T-cell (primary cell): ENCODE results near the gene NCLN. TPM values are rescaled to one million over a fixed set of nuclear protein-coding genes. Genes with fewer than 3 reads are reported as not detected.

ENCODE experiments used
- ATAC-seq, 4 experiments: fragments of 200-7000 bp in 3 of 4; fragments of 150-1000 bp in 1 of 4; cut with Tn5 transposase; replicated peaks in 1 of 4; 1 replicate in 3 of 4; 2 replicates in 1 of 4; pipeline ENCODE4 v1.10.0; 2021; ENCODE audit warnings: moderate library complexity in 3 of 4, mild to moderate bottlenecking in 2 of 4, moderate number of reproducible peaks in 1 of 4
- CTCF ChIA-PET, 2 donors: fragments of 300-600 bp; sonication (Branson Sonifier 250); formaldehyde crosslinking; loops; one replicate each; lab custom pipeline; 2022; ENCODE audit warnings: antibody characterized with exemption in 2 of 2; lab: Charles Lee
- POLR2A ChIA-PET, 2 donors: fragments of 300-600 bp; sonication (Branson Sonifier 250); formaldehyde crosslinking; loops; one replicate each; lab custom pipeline; 2022; ENCODE audit warnings: antibody characterized with exemption in 2 of 2; lab: Charles Lee
- DNase-seq, 35 experiments: peaks; one replicate each; pipeline versions ENCODE4 v3.0.0 to v3.0.0-alpha.2; 2013 to 2023
- H3K27ac ChIP-seq: one replicate; pipeline ENCODE4 v1.5.1; 2013; ENCODE audit warnings: low read length
- H3K27me3 ChIP-seq, 2 experiments: replicated peaks in 1 of 2; 1 replicate in 1 of 2; 2 replicates in 1 of 2; pipeline versions ENCODE4 v1.6.1 to v1.7.0; 2013; ENCODE audit warnings: low read length in 1 of 2, mixed read lengths in 1 of 2; ENCODE audit not compliant: control insufficient read depth in 2 of 2, insufficient read depth in 2 of 2; ENCODE audit errors: extremely low read depth in 1 of 2
- H3K36me3 ChIP-seq, 2 donors: 1 replicate in 1 of 2; 2 replicates in 1 of 2; pipeline versions ENCODE4 v1.6.1 to v1.7.0; 2013; ENCODE audit warnings: low read length in 1 of 2; ENCODE audit not compliant: control insufficient read depth in 2 of 2, insufficient read depth in 1 of 2; ENCODE audit errors: extremely low read depth in 1 of 2
- H3K4me1 ChIP-seq, 2 experiments: 1 replicate in 1 of 2; 2 replicates in 1 of 2; pipeline versions ENCODE4 v1.6.1 to v1.7.0; 2013; ENCODE audit warnings: low read length in 2 of 2, mixed read lengths in 1 of 2; ENCODE audit not compliant: insufficient read depth in 2 of 2, control insufficient read depth in 1 of 2; ENCODE audit errors: extremely low read depth in 1 of 2
- H3K4me3 ChIP-seq, 2 donors: 1 replicate in 1 of 2; 2 replicates in 1 of 2; pipeline versions ENCODE4 v1.5.1 to v1.7.0; 2013; ENCODE audit warnings: mild to moderate bottlenecking in 2 of 2, low read length in 1 of 2, moderate library complexity in 1 of 2; ENCODE audit not compliant: control insufficient read depth in 1 of 2; ENCODE audit errors: extremely low read depth in 1 of 2
- H3K9me3 ChIP-seq: 2 replicates; pipeline ENCODE4 v1.7.0; 2013
- H3K27ac Mint-ChIP-seq, 2 donors: one replicate each; pipeline ENCODE4 v1.8.0; 2020 to 2021; ENCODE audit warnings: mild to moderate bottlenecking in 2 of 2, mixed read lengths in 2 of 2
- H3K27me3 Mint-ChIP-seq, 2 donors: one replicate each; pipeline ENCODE4 v1.8.0; 2021 to 2022; ENCODE audit warnings: mixed read lengths in 2 of 2
- H3K36me3 Mint-ChIP-seq: one replicate; pipeline ENCODE4 v1.8.0; 2021; ENCODE audit warnings: mixed read lengths
- H3K4me1 Mint-ChIP-seq, 3 donors: one replicate each; pipeline ENCODE4 v1.8.0; 2020 to 2022; ENCODE audit warnings: mixed read lengths in 3 of 3, mild to moderate bottlenecking in 1 of 3
- H3K4me3 Mint-ChIP-seq, 3 donors: one replicate each; pipeline ENCODE4 v1.8.0; 2020 to 2022; ENCODE audit warnings: mild to moderate bottlenecking in 3 of 3, mixed read lengths in 3 of 3, moderate library complexity in 3 of 3
- H3K9me3 Mint-ChIP-seq, 3 donors: one replicate each; pipeline ENCODE4 v1.8.0; 2020 to 2022; ENCODE audit warnings: mixed read lengths in 3 of 3
- WGBS: methylation state at CpG from one replicate; pipeline ENCODE4 v1.1.5; 2013; ENCODE audit warnings: missing lambda C conversion rate; ENCODE audit not compliant: insufficient coverage; 5-methylcytosine and 5-hydroxymethylcytosine counted together
- total RNA-seq, 35 experiments: library from RNA in 6 of 35; stranded (reverse) in 6 of 35; fragments of 120-200 nt in 1 of 35; gene quantifications; one replicate each; pipeline versions ENCODE4 v1.2.1 to v1.2.4 and lab custom pipeline; 2013 to 2026

NCLN gene
- total RNA-seq, 5 donors from 2014 or later (not counting 1 experiment from before 2014, with no cell fraction given): 47.2 to 69.5 (median 61.0) TPM

DNA sequence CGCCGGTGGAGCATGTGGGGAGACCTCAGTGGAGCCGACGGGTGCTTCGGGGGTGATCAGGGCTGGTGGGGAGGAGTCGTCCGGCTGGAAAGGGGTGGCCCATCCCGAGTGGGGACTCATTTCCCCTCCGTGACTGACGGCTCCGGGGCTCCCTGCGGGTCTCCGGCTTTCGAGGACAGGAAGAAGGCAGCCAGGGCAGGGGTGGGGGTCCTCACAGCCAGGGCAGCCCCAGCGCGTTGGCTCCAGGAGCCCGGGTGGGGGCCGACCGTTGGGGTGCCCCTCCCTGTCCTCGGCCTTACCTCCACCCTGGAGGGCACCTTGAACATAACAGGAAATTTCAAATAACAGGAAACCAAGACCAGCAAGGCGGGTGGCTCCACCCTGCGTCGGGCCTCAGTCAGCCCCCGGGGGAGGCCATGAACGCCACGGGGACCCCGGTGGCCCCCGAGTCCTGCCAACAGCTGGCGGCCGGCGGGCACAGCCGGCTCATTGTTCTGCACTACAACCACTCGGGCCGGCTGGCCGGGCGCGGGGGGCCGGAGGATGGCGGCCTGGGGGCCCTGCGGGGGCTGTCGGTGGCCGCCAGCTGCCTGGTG is 7.3 kb upstream of the NCLN start, which contains the start of gene S1PR4:
Gene S1PR4, plus strand, starts transcription at position 393 of the 596 bp plus-strand sequence. Its CDS starts 24 bp downstream, at position 417.
- peak within 1 kb of the TSS; percentile 95 to 98 (median 95) for H3K4me3 Mint-ChIP-seq
- peaks cover 5 to 20% of the 10 kb centered on the region in 2 donors for H3K36me3 ChIP-seq
- peak within 1 kb of the TSS; percentile 99 for H3K4me3 ChIP-seq
- CTCF ChIA-PET: interaction anchor here in 1 of 2 donors (0.5 kb wide), 1 partner anchor 219 kb away, joined by 6 read pairs; no protein-coding TSS in a partner anchor
- WGBS: under 1% methylated on average over 34 of the region's 42 CpGs
- H3K4me1 Mint-ChIP-seq: peaks cover 28 to 34% (median 30%) of the 10 kb centered on the region in 3 donors
- peak; percentile 77 to 83 (median 79) for ATAC-seq
- no peaks in the 10 kb centered on the region for H3K27me3 Mint-ChIP-seq
- no peaks in the 10 kb centered on the region for H3K9me3 Mint-ChIP-seq
- DNase-seq: peak; percentile 47 to 84 (median 60)
- no peaks in the 10 kb centered on the region for H3K9me3 ChIP-seq
- peaks cover 25% of the 10 kb centered on the region for H3K36me3 Mint-ChIP-seq
- H3K27ac Mint-ChIP-seq: peak within 1 kb of the TSS; percentile 94 to 98
- H3K4me1 ChIP-seq: peaks cover 18 to 56% of the 10 kb centered on the region in 2 experiments
- POLR2A ChIA-PET: no interaction called here
- H3K27me3 ChIP-seq: no peaks in the 10 kb centered on the region
- H3K27ac ChIP-seq: peak within 1 kb of the TSS; percentile 90

DNA sequence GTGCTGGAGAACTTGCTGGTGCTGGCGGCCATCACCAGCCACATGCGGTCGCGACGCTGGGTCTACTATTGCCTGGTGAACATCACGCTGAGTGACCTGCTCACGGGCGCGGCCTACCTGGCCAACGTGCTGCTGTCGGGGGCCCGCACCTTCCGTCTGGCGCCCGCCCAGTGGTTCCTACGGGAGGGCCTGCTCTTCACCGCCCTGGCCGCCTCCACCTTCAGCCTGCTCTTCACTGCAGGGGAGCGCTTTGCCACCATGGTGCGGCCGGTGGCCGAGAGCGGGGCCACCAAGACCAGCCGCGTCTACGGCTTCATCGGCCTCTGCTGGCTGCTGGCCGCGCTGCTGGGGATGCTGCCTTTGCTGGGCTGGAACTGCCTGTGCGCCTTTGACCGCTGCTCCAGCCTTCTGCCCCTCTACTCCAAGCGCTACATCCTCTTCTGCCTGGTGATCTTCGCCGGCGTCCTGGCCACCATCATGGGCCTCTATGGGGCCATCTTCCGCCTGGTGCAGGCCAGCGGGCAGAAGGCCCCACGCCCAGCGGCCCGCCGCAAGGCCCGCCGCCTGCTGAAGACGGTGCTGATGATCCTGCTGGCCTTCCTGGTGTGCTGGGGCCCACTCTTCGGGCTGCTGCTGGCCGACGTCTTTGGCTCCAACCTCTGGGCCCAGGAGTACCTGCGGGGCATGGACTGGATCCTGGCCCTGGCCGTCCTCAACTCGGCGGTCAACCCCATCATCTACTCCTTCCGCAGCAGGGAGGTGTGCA is 6.6 kb upstream of the NCLN start:
- peak overlapping the region; percentile 94 to 98 for H3K27ac Mint-ChIP-seq
- ATAC-seq (peak; percentile 10 to 14 (median 12)), DNase-seq (peak in 5 of 35 experiments; percentile 13 to 50 (median 30))
- Histone ChIP-seq H3K9me3 (no peaks in the 10 kb centered on the region), H3K4me3 (peak overlapping the region; percentile 99), H3K36me3 (peaks cover 5 to 26% of the 10 kb centered on the region in 2 donors), H3K4me1 (peaks cover 24 to 63% of the 10 kb centered on the region in 2 experiments), H3K27ac (peak overlapping the region; percentile 85), H3K27me3 (no peaks in the 10 kb centered on the region)
- H3K36me3 Mint-ChIP-seq: peaks cover 28% of the 10 kb centered on the region
- no peaks in the 10 kb centered on the region for H3K27me3 Mint-ChIP-seq
- H3K9me3 Mint-ChIP-seq: no peaks in the 10 kb centered on the region
- ChIA-PET CTCF (interaction anchor here (0.5 kb wide), 2 partner anchors 219 to 1848 kb away, joined by 6 to 13 read pairs; no protein-coding TSS in a partner anchor), POLR2A (no interaction called here)
- WGBS: under 1% methylated on average over 52 of the region's 52 CpGs
- H3K4me1 Mint-ChIP-seq: peaks cover 34 to 41% (median 35%) of the 10 kb centered on the region in 3 donors
- peak overlapping the region; percentile 95 to 98 (median 95) for H3K4me3 Mint-ChIP-seq

DNA sequence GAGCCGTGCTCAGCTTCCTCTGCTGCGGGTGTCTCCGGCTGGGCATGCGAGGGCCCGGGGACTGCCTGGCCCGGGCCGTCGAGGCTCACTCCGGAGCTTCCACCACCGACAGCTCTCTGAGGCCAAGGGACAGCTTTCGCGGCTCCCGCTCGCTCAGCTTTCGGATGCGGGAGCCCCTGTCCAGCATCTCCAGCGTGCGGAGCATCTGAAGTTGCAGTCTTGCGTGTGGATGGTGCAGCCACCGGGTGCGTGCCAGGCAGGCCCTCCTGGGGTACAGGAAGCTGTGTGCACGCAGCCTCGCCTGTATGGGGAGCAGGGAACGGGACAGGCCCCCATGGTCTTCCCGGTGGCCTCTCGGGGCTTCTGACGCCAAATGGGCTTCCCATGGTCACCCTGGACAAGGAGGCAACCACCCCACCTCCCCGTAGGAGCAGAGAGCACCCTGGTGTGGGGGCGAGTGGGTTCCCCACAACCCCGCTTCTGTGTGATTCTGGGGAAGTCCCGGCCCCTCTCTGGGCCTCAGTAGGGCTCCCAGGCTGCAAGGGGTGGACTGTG is 5.9 kb upstream of the NCLN start:
- Mint-ChIP-seq H3K4me3 (peak overlapping the region; percentile 95 to 98 (median 95)), H3K36me3 (peaks cover 33% of the 10 kb centered on the region), H3K27me3 (no peaks in the 10 kb centered on the region), H3K9me3 (no peaks in the 10 kb centered on the region), H3K4me1 (peaks cover 41 to 48% (median 42%) of the 10 kb centered on the region in 3 donors), H3K27ac (peak overlapping the region; percentile 94 to 98)
- ATAC-seq (peak in 1 of 4 experiments; percentile 26), DNase-seq (peak in 4 of 35 experiments; percentile 24 to 40 (median 32))
- POLR2A ChIA-PET: no interaction called here
- peak overlapping the region; percentile 99 for H3K4me3 ChIP-seq
- CTCF ChIA-PET: interaction anchor here in 1 of 2 donors (0.5 kb wide), 1 partner anchor 1848 kb away, joined by 13 read pairs; no protein-coding TSS in a partner anchor
- H3K27ac ChIP-seq: peak overlapping the region; percentile 85
- no peaks in the 10 kb centered on the region for H3K27me3 ChIP-seq
- under 1% methylated on average over 22 of the region's 31 CpGs for WGBS
- no peaks in the 10 kb centered on the region for H3K9me3 ChIP-seq
- peaks cover 24 to 69% of the 10 kb centered on the region in 2 experiments for H3K4me1 ChIP-seq
- peaks cover 5 to 33% of the 10 kb centered on the region in 2 donors for H3K36me3 ChIP-seq

DNA sequence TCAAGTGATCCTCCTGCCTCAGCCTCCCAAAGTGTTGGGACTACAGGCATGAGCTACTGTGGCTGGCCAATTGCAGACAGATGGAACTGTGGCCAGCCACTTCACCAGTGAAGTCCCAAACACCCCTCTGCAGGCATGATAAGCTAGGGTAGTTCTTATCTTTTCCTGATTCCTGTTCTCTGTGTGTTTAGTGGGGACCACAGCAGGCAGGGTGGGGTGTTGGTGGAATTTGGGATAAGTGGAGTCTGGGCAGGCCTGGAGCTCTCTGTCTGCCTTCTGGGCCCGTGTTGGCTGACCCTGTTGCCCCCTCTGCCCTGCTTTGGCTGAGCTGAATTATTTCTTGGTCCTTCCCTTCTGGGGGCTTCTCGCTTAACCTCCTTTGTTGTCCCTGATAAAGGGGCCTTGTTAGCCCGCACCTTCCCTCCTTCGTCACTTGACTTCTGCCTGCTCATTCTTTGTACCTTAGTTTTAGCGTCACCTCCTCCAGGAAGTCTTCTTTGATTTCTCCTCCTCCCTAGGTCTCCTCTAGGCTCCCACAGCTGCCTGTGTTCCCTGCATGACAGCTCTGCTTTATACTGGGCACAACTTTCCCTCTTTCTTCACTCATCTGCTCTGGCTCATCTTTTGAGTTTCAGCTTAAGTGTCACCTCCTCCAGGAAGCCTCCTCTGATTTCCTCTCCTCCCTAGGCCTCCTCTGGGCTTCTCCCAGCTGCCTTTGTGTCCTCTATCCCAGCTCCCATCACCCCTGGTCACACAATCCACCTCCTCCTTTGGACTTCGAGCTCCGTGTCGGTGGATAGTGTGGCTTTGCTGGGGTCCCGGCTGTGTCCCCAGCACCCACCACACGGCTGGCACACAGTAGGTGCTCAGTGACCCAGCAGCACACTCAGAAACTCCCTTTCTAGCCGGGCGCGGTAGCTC is 1.7 kb upstream of the NCLN start:
- H3K4me1 ChIP-seq: peaks cover 23 to 76% of the 10 kb centered on the region in 2 experiments
- WGBS: 91% methylated on average over 8 of the region's 13 CpGs
- ATAC-seq (no peak), DNase-seq (no peak)
- H3K36me3 Mint-ChIP-seq: peaks cover 33% of the 10 kb centered on the region
- peak overlapping the region; percentile 86 to 95 (median 89) for H3K4me3 Mint-ChIP-seq
- POLR2A ChIA-PET: interaction anchor here in 1 of 2 donors (0.5 kb wide), 1 partner anchor 13 kb away, joined by 4 read pairs; no protein-coding TSS in a partner anchor
- no peaks in the 10 kb centered on the region for H3K27me3 Mint-ChIP-seq
- H3K36me3 ChIP-seq: peaks cover 5 to 35% of the 10 kb centered on the region in 2 donors
- peak overlapping the region in 1 of 2 donors; percentile 55 for H3K4me3 ChIP-seq
- CTCF ChIA-PET: interaction anchor here in 1 of 2 donors (1.2 kb wide), 1 partner anchor 233 kb away, joined by 3 read pairs; no protein-coding TSS in a partner anchor
- H3K9me3 ChIP-seq: no peaks in the 10 kb centered on the region
- no peaks in the 10 kb centered on the region for H3K9me3 Mint-ChIP-seq
- H3K27me3 ChIP-seq: no peaks in the 10 kb centered on the region
- peak overlapping the region; percentile 88 to 90 for H3K27ac Mint-ChIP-seq
- peaks cover 56 to 60% (median 56%) of the 10 kb centered on the region in 3 donors for H3K4me1 Mint-ChIP-seq
- peak overlapping the region; percentile 54 for H3K27ac ChIP-seq

DNA sequence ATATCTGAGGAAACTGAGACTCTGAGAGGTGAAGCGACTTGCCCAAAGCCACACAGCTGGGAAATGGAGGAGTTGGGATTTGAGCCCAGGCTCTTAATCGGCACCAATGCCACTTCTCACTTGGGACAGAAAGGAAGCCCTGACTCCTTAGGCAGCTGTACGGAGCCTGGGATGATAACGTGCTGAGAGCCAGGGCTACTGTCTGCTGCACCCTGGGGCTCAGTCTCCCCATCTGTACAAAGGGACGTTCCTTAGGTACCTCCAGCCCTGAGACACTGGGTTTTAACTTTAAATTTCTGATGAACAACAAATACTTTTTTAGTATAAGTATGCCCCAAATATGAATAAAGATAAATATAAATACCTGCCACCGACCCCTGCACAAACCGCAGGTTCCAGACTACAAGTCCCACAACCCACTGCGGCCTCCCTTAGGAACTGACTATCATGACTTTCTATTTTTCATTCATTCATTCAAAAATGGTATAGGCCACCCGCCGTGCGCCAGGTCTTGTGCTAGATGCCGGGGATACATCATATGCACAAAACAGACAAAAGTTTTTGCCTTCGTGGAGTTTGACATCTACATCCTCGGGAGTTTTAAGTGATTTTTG is 776 bp upstream of the NCLN start:
- peak overlapping the region; percentile 88 to 92 for H3K27ac Mint-ChIP-seq
- peak overlapping the region; percentile 54 for H3K27ac ChIP-seq
- H3K4me3 ChIP-seq: peak overlapping the region; percentile 49 to 55
- H3K4me3 Mint-ChIP-seq: peak overlapping the region; percentile 86 to 95 (median 89)
- no peaks in the 10 kb centered on the region for H3K27me3 ChIP-seq
- H3K9me3 ChIP-seq: no peaks in the 10 kb centered on the region
- ChIA-PET CTCF (interaction anchor here in 1 of 2 donors (0.5 kb wide), 1 partner anchor 232 kb away, joined by 3 read pairs; no protein-coding TSS in a partner anchor), POLR2A (no interaction called here)
- DNase-seq (peak in 24 of 35 experiments; percentile 60 to 84 (median 74)), ATAC-seq (peak; percentile 34 to 59 (median 38))
- 24% methylated on average over 10 of the region's 14 CpGs for WGBS
- no peaks in the 10 kb centered on the region for H3K27me3 Mint-ChIP-seq
- peaks cover 23 to 85% of the 10 kb centered on the region in 2 experiments for H3K4me1 ChIP-seq
- peaks cover 5 to 35% of the 10 kb centered on the region in 2 donors for H3K36me3 ChIP-seq
- peaks cover 32% of the 10 kb centered on the region for H3K36me3 Mint-ChIP-seq
- no peaks in the 10 kb centered on the region for H3K9me3 Mint-ChIP-seq
- peaks cover 59 to 65% (median 60%) of the 10 kb centered on the region in 3 donors for H3K4me1 Mint-ChIP-seq
